Adrenal gland (tissue), 5 donors: ENCODE data around the gene ARMC9.

Source experiments
- POLR2A ChIP-seq, 2 donors: fragments of 450-650 bp; IDR thresholded peaks; one replicate each; pipeline ENCODE4 v1.6.1; 2017; ENCODE audit warnings: antibody characterized with exemption in 2 of 2, mild to moderate bottlenecking in 2 of 2, moderate library complexity in 1 of 2
- TF ChIP-seq, protein P1 (sequence below), 6 experiments: fragments of 450-650 bp in 4 of 6; fragments of 200-600 bp in 2 of 6; sonication (generic) in 1 of 6; IDR thresholded peaks; 1 replicate in 5 of 6; 2 replicates in 1 of 6; pipeline versions ENCODE4 v1.5.1 to v1.8.0; 2016 to 2021; ENCODE audit warnings: antibody characterized with exemption in 6 of 6, mild to moderate bottlenecking in 2 of 6, moderate library complexity in 1 of 6
- donor health status: DM: no; HTN: no; CAD: no.

DNA sequence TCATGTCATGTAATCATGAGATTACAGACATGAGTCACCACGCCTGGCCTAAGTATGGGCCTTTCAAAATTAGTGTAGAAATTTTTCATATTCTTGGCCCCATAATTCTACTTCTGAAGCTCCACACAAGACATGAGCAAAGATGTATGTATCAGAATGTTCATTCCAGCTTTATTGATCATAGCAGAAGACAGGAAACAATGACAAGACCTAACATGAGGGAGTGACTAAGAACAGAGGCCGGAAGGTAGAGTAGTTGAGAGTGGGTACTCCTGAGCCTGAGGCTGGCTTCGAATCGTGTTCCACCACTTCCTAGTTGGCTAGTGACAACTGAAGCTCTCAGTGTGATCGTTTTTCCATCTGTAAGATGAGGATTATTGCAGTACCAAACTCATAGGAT, 89.3 kb downstream of the ARMC9 start:
- TF ChIP-seq, protein P1, sequence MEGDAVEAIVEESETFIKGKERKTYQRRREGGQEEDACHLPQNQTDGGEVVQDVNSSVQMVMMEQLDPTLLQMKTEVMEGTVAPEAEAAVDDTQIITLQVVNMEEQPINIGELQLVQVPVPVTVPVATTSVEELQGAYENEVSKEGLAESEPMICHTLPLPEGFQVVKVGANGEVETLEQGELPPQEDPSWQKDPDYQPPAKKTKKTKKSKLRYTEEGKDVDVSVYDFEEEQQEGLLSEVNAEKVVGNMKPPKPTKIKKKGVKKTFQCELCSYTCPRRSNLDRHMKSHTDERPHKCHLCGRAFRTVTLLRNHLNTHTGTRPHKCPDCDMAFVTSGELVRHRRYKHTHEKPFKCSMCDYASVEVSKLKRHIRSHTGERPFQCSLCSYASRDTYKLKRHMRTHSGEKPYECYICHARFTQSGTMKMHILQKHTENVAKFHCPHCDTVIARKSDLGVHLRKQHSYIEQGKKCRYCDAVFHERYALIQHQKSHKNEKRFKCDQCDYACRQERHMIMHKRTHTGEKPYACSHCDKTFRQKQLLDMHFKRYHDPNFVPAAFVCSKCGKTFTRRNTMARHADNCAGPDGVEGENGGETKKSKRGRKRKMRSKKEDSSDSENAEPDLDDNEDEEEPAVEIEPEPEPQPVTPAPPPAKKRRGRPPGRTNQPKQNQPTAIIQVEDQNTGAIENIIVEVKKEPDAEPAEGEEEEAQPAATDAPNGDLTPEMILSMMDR (IDR thresholded peaks at IDR 0.05), result no peak
- TF ChIP-seq POLR2A (IDR thresholded peaks at IDR 0.05), result no peak
